Measurements from ENCODE around the gene PSMD4.

GRCh38 chr1:151313501-151313900, 59.0 kb downstream of the PSMD4 start:
- TF ChIP-seq POLR2A (IDR thresholded peaks at IDR 0.05) = no peak
- no peak for TF ChIP-seq CTCF (IDR thresholded peaks at IDR 0.05)
